ENCODE measurements around the gene CELA1.
"Not testable (repeated sequence)": the region's sequence is repeated elsewhere in the genome, so short reads cannot be mapped to it uniquely, and the experiment has no call there.

CELA1 gene

GRCh38 chr12:51339750-51340149 is 6.7 kb downstream of the CELA1 start:
- no peak for TF ChIP-seq CTCF (conservative IDR thresholded peaks at IDR 0.05)

DNA sequence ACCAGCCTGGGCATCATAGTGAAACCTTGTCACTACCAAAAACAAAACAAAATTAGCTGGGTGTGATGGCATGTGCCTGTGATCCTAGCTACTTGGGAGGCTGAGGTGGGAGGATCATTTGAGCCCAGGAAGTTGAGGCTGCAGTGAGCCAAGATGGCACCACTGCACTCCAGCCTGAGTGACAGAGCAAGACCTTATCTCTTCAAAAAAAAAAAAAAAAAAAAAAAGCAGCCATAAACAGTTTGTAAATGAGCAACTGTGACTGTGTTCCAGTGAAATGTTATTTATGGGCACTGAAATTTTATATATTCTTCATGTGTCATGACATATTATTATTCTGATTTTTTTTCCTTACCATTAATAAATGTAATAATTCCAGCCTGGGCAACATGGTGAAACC is 9.1 kb downstream of the CELA1 start:
- not testable (repeated sequence) for H3K27ac ChIP-seq

More at GRCh38 chr12:51339750-51340149, 6.7 kb downstream of the CELA1 start:
- no peak overlapping the region for H3K27ac ChIP-seq

GRCh38 chr12:51335931-51336330 is 10.5 kb downstream of the CELA1 start:
- TF ChIP-seq CTCF (conservative IDR thresholded peaks at IDR 0.05) = no peak

GRCh38 chr12:51334764-51335163 is 11.7 kb downstream of the CELA1 start:
- no peak for TF ChIP-seq CTCF (conservative IDR thresholded peaks at IDR 0.05)
- H3K27ac ChIP-seq = no peak overlapping the region

More at GRCh38 chr12:51335931-51336330, 10.5 kb downstream of the CELA1 start:
- no peak overlapping the region for H3K27ac ChIP-seq

GRCh38 chr12:51333536-51333935 is 12.9 kb downstream of the CELA1 start:
- no peak for TF ChIP-seq CTCF (conservative IDR thresholded peaks at IDR 0.05)
- H3K27ac ChIP-seq = no peak overlapping the region

DNA sequence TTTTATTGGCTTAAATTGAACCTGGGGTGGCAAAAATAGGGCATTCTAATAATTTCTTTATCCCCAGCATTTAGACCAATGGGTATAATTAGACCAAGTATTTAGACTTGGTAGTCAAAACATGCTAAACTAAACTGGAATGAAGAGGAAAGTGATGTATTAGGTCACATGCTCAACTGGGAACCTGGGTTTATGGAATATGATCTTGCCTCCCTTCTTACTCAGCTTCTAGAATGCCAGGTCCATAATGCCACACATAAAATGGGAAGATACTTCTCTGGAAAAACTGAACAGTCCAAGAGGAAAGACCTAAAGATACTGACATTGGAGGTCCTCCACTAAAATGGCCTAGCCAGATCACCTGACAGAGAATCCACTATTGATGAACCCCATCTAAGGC is 16.3 kb downstream of the CELA1 start:
- TF ChIP-seq CTCF (conservative IDR thresholded peaks at IDR 0.05) = no peak
- H3K27ac ChIP-seq = no peak overlapping the region

GRCh38 chr12:51329742-51330141 is 16.7 kb downstream of the CELA1 start:
- no peak for TF ChIP-seq CTCF (conservative IDR thresholded peaks at IDR 0.05)
- no peak overlapping the region for H3K27ac ChIP-seq

DNA sequence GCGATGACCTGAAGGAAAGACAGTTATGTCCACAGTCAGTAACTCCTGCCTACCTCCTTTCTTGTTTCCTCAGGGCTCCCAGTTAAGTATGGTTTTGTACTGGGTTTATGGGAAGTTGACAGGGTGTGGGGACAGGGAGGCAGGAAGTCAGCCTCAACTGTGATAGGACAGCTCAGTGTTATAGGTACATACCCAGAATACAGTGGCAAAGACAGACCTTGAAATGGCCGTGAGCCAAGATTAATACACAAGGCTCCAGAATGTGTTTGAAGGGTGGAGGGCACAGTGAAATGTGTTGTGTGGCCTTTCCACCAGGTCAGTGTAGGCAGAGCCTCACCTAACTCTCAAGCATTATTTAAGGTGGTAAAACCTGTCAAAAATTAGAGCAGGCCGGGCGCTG is 17.9 kb downstream of the CELA1 start:
- no peak for TF ChIP-seq CTCF (conservative IDR thresholded peaks at IDR 0.05)
- no peak overlapping the region for H3K27ac ChIP-seq

Measured in VCaP (cell line).